ENCODE measurements around the gene COX4I1. TPM values are rescaled to one million over a fixed set of nuclear protein-coding genes. Genes with fewer than 3 reads are reported as not detected.

COX4I1 gene
- total RNA-seq, 1 experiment from 2014 or later, result 554 TPM

GRCh38 chr16:85798901-85799496 lies 496 bp upstream of the COX4I1 start:
- POLR2A ChIA-PET (ENCODE audit: low non-redundant PET), result no interaction called here

GRCh38 chr16:85800321-85800669 lies 800 bp downstream of the COX4I1 start:
- H3K36me3 ChIP-seq (ENCODE audit: insufficient read depth, low read length, poor library complexity, severe bottlenecking), result peaks cover 55% of the 10 kb centered on the region
- H3K4me3 ChIP-seq (ENCODE audit: low read depth, low read length, poor library complexity, severe bottlenecking), result peak overlapping the region; percentile 100
- DNase-seq (ENCODE audit: low spot score), result no peak
- peak overlapping the region; percentile 96 for H3K27ac ChIP-seq (ENCODE audit: low read depth, low read length, poor library complexity, severe bottlenecking)
- intact Hi-C loops (cut with micrococcal nuclease; ENCODE audit: unreplicated experiment), result no loop called here
- ChIA-PET POLR2A (ENCODE audit: low non-redundant PET) (interaction anchor here (0.7 kb wide), 1 partner anchor 109 kb away, joined by 4 read pairs; no protein-coding TSS in a partner anchor), CTCF (no interaction called here)
- BruUV-seq (replicated peaks), result no TSS peak
- H3K4me1 ChIP-seq (ENCODE audit: insufficient read depth, low read length, poor library complexity, severe bottlenecking), result peaks cover 9% of the 10 kb centered on the region
- no peaks in the 10 kb centered on the region for H3K9me3 ChIP-seq (ENCODE audit: low read depth, low read length, poor library complexity, severe bottlenecking)
- no peaks in the 10 kb centered on the region for H3K27me3 ChIP-seq (replicated peaks; ENCODE audit: insufficient read depth, low read depth, low read length, poor library complexity)
- TF ChIP-seq EZH2 (IDR thresholded peaks at IDR 0.05; ENCODE audit: borderline replicate concordance, low read depth, low read length, poor library complexity, severe bottlenecking), result no peak
- TF ChIP-seq CTCF (conservative IDR thresholded peaks at IDR 0.05; ENCODE audit: low read depth, low read length), result no peak

More at GRCh38 chr16:85798901-85799496, 496 bp upstream of the COX4I1 start:
- BruUV-seq (replicated peaks), result no TSS peak
- no peaks in the 10 kb centered on the region for H3K27me3 ChIP-seq (replicated peaks; ENCODE audit: insufficient read depth, low read depth, low read length, poor library complexity)
- intact Hi-C loops (cut with micrococcal nuclease; ENCODE audit: unreplicated experiment), result no loop called here
- H3K4me3 ChIP-seq (ENCODE audit: low read depth, low read length, poor library complexity, severe bottlenecking), result peak overlapping the region; percentile 100
- peaks cover 50% of the 10 kb centered on the region for H3K36me3 ChIP-seq (ENCODE audit: insufficient read depth, low read length, poor library complexity, severe bottlenecking)
- no peak for DNase-seq (ENCODE audit: low spot score)
- CTCF ChIA-PET, result no interaction called here
- TF ChIP-seq CTCF (conservative IDR thresholded peaks at IDR 0.05; ENCODE audit: low read depth, low read length), result no peak
- TF ChIP-seq EZH2 (IDR thresholded peaks at IDR 0.05; ENCODE audit: borderline replicate concordance, low read depth, low read length, poor library complexity, severe bottlenecking), result no peak
- no peaks in the 10 kb centered on the region for H3K9me3 ChIP-seq (ENCODE audit: low read depth, low read length, poor library complexity, severe bottlenecking)
- peak overlapping the region; percentile 96 for H3K27ac ChIP-seq (ENCODE audit: low read depth, low read length, poor library complexity, severe bottlenecking)
- peaks cover 9% of the 10 kb centered on the region for H3K4me1 ChIP-seq (ENCODE audit: insufficient read depth, low read length, poor library complexity, severe bottlenecking)

GRCh38 chr16:85803570-85803969 lies 4.1 kb downstream of the COX4I1 start:
- no peak for DNase-seq (ENCODE audit: low spot score)
- TF ChIP-seq CTCF (conservative IDR thresholded peaks at IDR 0.05; ENCODE audit: low read depth, low read length), result no peak
- no peak for TF ChIP-seq EZH2 (IDR thresholded peaks at IDR 0.05; ENCODE audit: borderline replicate concordance, low read depth, low read length, poor library complexity, severe bottlenecking)
- H3K27me3 ChIP-seq (replicated peaks; ENCODE audit: insufficient read depth, low read depth, low read length, poor library complexity), result no peaks in the 10 kb centered on the region
- intact Hi-C loops (cut with micrococcal nuclease; ENCODE audit: unreplicated experiment), result no loop called here
- ChIA-PET CTCF (no interaction called here), POLR2A (ENCODE audit: low non-redundant PET) (no interaction called here)
- H3K9me3 ChIP-seq (ENCODE audit: low read depth, low read length, poor library complexity, severe bottlenecking), result no peaks in the 10 kb centered on the region
- no peaks in the 10 kb centered on the region for H3K4me1 ChIP-seq (ENCODE audit: insufficient read depth, low read length, poor library complexity, severe bottlenecking)
- no peak overlapping the region for H3K27ac ChIP-seq (ENCODE audit: low read depth, low read length, poor library complexity, severe bottlenecking)
- BruUV-seq (replicated peaks), result no TSS peak
- no peak overlapping the region for H3K4me3 ChIP-seq (ENCODE audit: low read depth, low read length, poor library complexity, severe bottlenecking)
- H3K36me3 ChIP-seq (ENCODE audit: insufficient read depth, low read length, poor library complexity, severe bottlenecking), result peaks cover 62% of the 10 kb centered on the region

All from A673 (cell line).